Loucy (cell line): ENCODE results near the gene BLTP3A.

Source experiments
- H2AFZ ChIP-seq: fragments of 200-600 bp; sonication (generic); 2 replicates; pipeline ENCODE4 v1.6.0; 2016; ENCODE audit warnings: antibody characterized with exemption, mild to moderate bottlenecking, low read length, moderate library complexity
- H3F3A ChIP-seq: fragments of 200-600 bp; 2 replicates; pipeline ENCODE4 v1.6.0; 2016; ENCODE audit warnings: antibody characterized with exemption, low read depth, mild to moderate bottlenecking
- H3K27me3 ChIP-seq: fragments of 200-600 bp; sonication (generic); 2 replicates; pipeline ENCODE4 v1.6.1; 2014; ENCODE audit warnings: low read length, mild to moderate bottlenecking; ENCODE audit not compliant: insufficient read depth, poor library complexity, severe bottlenecking
- H3K36me3 ChIP-seq: fragments of 200-600 bp; sonication (generic); 2 replicates; pipeline ENCODE4 v1.6.1; 2016; ENCODE audit warnings: low read length; ENCODE audit not compliant: insufficient read depth
- H3K4me1 ChIP-seq: fragments of 200-600 bp; sonication (generic); 2 replicates; pipeline ENCODE4 v1.5.1; 2014; ENCODE audit warnings: low read length, mild to moderate bottlenecking; ENCODE audit not compliant: insufficient read depth, poor library complexity, severe bottlenecking
- H3K4me2 ChIP-seq: fragments of 200-600 bp; sonication (generic); 2 replicates; pipeline ENCODE4 v1.6.0; 2014; ENCODE audit warnings: antibody characterized with exemption, low read length, low read depth, mild to moderate bottlenecking; ENCODE audit not compliant: poor library complexity, severe bottlenecking
- H3K4me3 ChIP-seq: fragments of 200-600 bp; sonication (generic); 2 replicates; pipeline ENCODE4 v1.5.1; 2014; ENCODE audit warnings: low read length, mild to moderate bottlenecking, mixed read lengths; ENCODE audit not compliant: poor library complexity, severe bottlenecking
- H3K79me2 ChIP-seq: fragments of 200-600 bp; sonication (generic); 2 replicates; pipeline ENCODE4 v1.6.1; 2014; ENCODE audit warnings: low read length; ENCODE audit not compliant: insufficient read depth
- H3K9ac ChIP-seq: fragments of 200-600 bp; sonication (generic); 2 replicates; pipeline ENCODE4 v1.6.0; 2014; ENCODE audit warnings: mild to moderate bottlenecking, low read depth, low read length, moderate library complexity; ENCODE audit not compliant: poor library complexity, severe bottlenecking
- H3K9me2 ChIP-seq: fragments of 200-600 bp; sonication (generic); replicated peaks from 2 replicates; pipeline ENCODE4 v1.6.1; 2016; ENCODE audit warnings: low read depth, low read length, mixed read lengths
- H3K9me3 ChIP-seq: fragments of 200-600 bp; sonication (generic); 2 replicates; pipeline ENCODE4 v1.6.1; 2014; ENCODE audit warnings: mild to moderate bottlenecking, antibody characterized with exemption, low read length, low read depth; ENCODE audit not compliant: insufficient read depth
- H4K20me1 ChIP-seq: fragments of 200-600 bp; sonication (generic); 2 replicates; pipeline ENCODE4 v1.6.0; 2014; ENCODE audit warnings: antibody characterized with exemption, low read length, mild to moderate bottlenecking; ENCODE audit not compliant: insufficient read depth, poor library complexity, severe bottlenecking
- CTCF ChIP-seq: fragments of 200-600 bp; sonication (generic); conservative IDR thresholded peaks from 2 replicates; pipeline ENCODE4 v1.5.1; 2014; ENCODE audit warnings: mild to moderate bottlenecking, antibody characterized with exemption, low read length
- EZH2phosphoT487 ChIP-seq: fragments of 200-600 bp; IDR thresholded peaks from 2 replicates; pipeline ENCODE4 v1.6.1; 2018; ENCODE audit warnings: antibody characterized with exemption, mild to moderate bottlenecking, moderate library complexity, borderline replicate concordance

Gene BLTP3A

GRCh38 chr6:34819571-34820480 lies 27.9 kb downstream of the BLTP3A start:
- H3K9ac ChIP-seq: peak overlapping the region; percentile 12
- peaks cover 30% of the 10 kb centered on the region for H3K4me1 ChIP-seq
- TF ChIP-seq CTCF (0 out of 2 replicates have a peak, but pooled peaks have one; percentile 12), EZH2phosphoT487 (no peak)

GRCh38 chr6:34829137-34829536 lies 37.3 kb downstream of the BLTP3A start:
- peaks cover 54% of the 10 kb centered on the region; the same call in 1 of the 2 replicates for H3K36me3 ChIP-seq
- H2AFZ ChIP-seq: no peak overlapping the region
- H3K9me2 ChIP-seq: no peaks in the 10 kb centered on the region
- no peaks in the 10 kb centered on the region for H3K79me2 ChIP-seq
- no peak for TF ChIP-seq EZH2phosphoT487
- TF ChIP-seq CTCF: no peak
- H3K9ac ChIP-seq: no peak overlapping the region
- H3F3A ChIP-seq: no peaks in the 10 kb centered on the region
- H4K20me1 ChIP-seq: no peaks in the 10 kb centered on the region
- H3K4me2 ChIP-seq: no peak overlapping the region
- no peaks in the 10 kb centered on the region for H3K4me1 ChIP-seq
- no peaks in the 10 kb centered on the region for H3K9me3 ChIP-seq
- no peak overlapping the region for H3K4me3 ChIP-seq
- H3K27me3 ChIP-seq: no peaks in the 10 kb centered on the region

More at GRCh38 chr6:34819571-34820480, 27.9 kb downstream of the BLTP3A start:
- no peaks in the 10 kb centered on the region for H3K27me3 ChIP-seq
- peak overlapping the region; percentile 23 for H3K4me3 ChIP-seq
- peaks cover 5% of the 10 kb centered on the region for H4K20me1 ChIP-seq
- H3K4me2 ChIP-seq: peak overlapping the region; percentile 45
- peaks cover 51% of the 10 kb centered on the region for H3K79me2 ChIP-seq
- H3K9me2 ChIP-seq: no peaks in the 10 kb centered on the region
- peaks cover 28% of the 10 kb centered on the region; the same call in 1 of the 2 replicates for H3K36me3 ChIP-seq
- no peaks in the 10 kb centered on the region for H3F3A ChIP-seq
- no peak overlapping the region for H2AFZ ChIP-seq
- no peaks in the 10 kb centered on the region for H3K9me3 ChIP-seq

GRCh38 chr6:34832942-34833341 lies 41.1 kb downstream of the BLTP3A start:
- no peaks in the 10 kb centered on the region for H3K9me2 ChIP-seq
- no peak overlapping the region for H3K4me3 ChIP-seq
- no peak for TF ChIP-seq EZH2phosphoT487
- TF ChIP-seq CTCF: no peak
- H3K9me3 ChIP-seq: no peaks in the 10 kb centered on the region
- H3K9ac ChIP-seq: no peak overlapping the region
- H3K79me2 ChIP-seq: no peaks in the 10 kb centered on the region
- H3K27me3 ChIP-seq: no peaks in the 10 kb centered on the region
- no peak overlapping the region for H2AFZ ChIP-seq
- H3K4me1 ChIP-seq: no peaks in the 10 kb centered on the region
- peaks cover 59% of the 10 kb centered on the region for H3K36me3 ChIP-seq
- H4K20me1 ChIP-seq: no peaks in the 10 kb centered on the region
- no peaks in the 10 kb centered on the region for H3F3A ChIP-seq
- no peak overlapping the region for H3K4me2 ChIP-seq
